HEK293T (cell line): ENCODE measurements around the gene COLEC11.

Source experiments
- CTCF ChIA-PET: fragments of 350-600 bp; formaldehyde crosslinking; extraction: SDS; loops from one replicate; lab custom pipeline; 2021; ENCODE audit warnings: antibody characterized with exemption, inconsistent platforms; lab: Yijun Ruan, JAX
- POLR2A ChIA-PET: fragments of 350-600 bp; formaldehyde crosslinking; extraction: SDS; loops from one replicate; lab custom pipeline; 2020; ENCODE audit warnings: antibody characterized with exemption, inconsistent platforms; lab: Yijun Ruan, JAX
- DNase-seq: peaks from one replicate; pipeline ENCODE4 v3.0.0; 2012; ENCODE audit warnings: mixed read lengths; ENCODE audit errors: extremely low spot score
- ARNT ChIP-seq: fragments of 450-650 bp; IDR thresholded peaks from 2 replicates; pipeline ENCODE4 v1.6.1; 2017; ENCODE audit warnings: mild to moderate bottlenecking
- BHLHE40 ChIP-seq: fragments of 450-650 bp; IDR thresholded peaks from 2 replicates; pipeline ENCODE4 v1.6.1; 2016; ENCODE audit warnings: mild to moderate bottlenecking, moderate library complexity, borderline replicate concordance
- CTBP1 ChIP-seq: fragments of 450-650 bp; IDR thresholded peaks from 2 replicates; pipeline ENCODE4 v1.6.1; 2016; ENCODE audit warnings: borderline replicate concordance
- ELF4 ChIP-seq: fragments of 450-650 bp; IDR thresholded peaks from 2 replicates; pipeline ENCODE4 v1.6.1; 2017; ENCODE audit warnings: antibody characterized with exemption
- FOXA1 ChIP-seq: fragments of 450-650 bp; IDR thresholded peaks from 2 replicates; pipeline ENCODE4 v1.6.1; 2016; ENCODE audit warnings: mild to moderate bottlenecking
- FOXK2 ChIP-seq: fragments of 450-650 bp; IDR thresholded peaks from 2 replicates; pipeline ENCODE4 v1.6.1; 2016; ENCODE audit warnings: mild to moderate bottlenecking
- FOXM1 ChIP-seq: fragments of 450-650 bp; IDR thresholded peaks from 2 replicates; pipeline ENCODE4 v1.6.1; 2017; ENCODE audit warnings: mild to moderate bottlenecking, borderline replicate concordance
- HDGF ChIP-seq: fragments of 450-650 bp; IDR thresholded peaks from 2 replicates; pipeline ENCODE4 v1.6.1; 2017; ENCODE audit warnings: antibody characterized with exemption, borderline replicate concordance
- L3MBTL2 ChIP-seq: fragments of 450-650 bp; conservative IDR thresholded peaks from 2 replicates; pipeline ENCODE4 v1.6.1; 2016; ENCODE audit warnings: mild to moderate bottlenecking
- LEF1 ChIP-seq: fragments of 450-650 bp; IDR thresholded peaks from 2 replicates; pipeline ENCODE4 v1.6.1; 2017; ENCODE audit warnings: mild to moderate bottlenecking, borderline replicate concordance
- NFRKB ChIP-seq: fragments of 450-650 bp; IDR thresholded peaks from 2 replicates; pipeline ENCODE4 v1.6.1; 2016; ENCODE audit warnings: mild to moderate bottlenecking, moderate library complexity
- PKNOX1 ChIP-seq: fragments of 450-650 bp; IDR thresholded peaks from 2 replicates; pipeline ENCODE4 v1.6.1; 2016
- SP1 ChIP-seq: fragments of 450-650 bp; IDR thresholded peaks from 2 replicates; pipeline ENCODE4 v1.6.1; 2017
- SUZ12 ChIP-seq: fragments of 450-650 bp; IDR thresholded peaks from 2 replicates; pipeline ENCODE4 v1.6.1; 2016; ENCODE audit warnings: mild to moderate bottlenecking
- TARDBP ChIP-seq: fragments of 450-650 bp; IDR thresholded peaks from 2 replicates; pipeline ENCODE4 v1.6.1; 2016
- ZNF384 ChIP-seq: fragments of 450-650 bp; IDR thresholded peaks from 2 replicates; pipeline ENCODE4 v1.6.1; 2016

The COLEC11 gene

GRCh38 chr2:3586220-3586619 lies 8.7 kb upstream of the COLEC11 start:
- TF ChIP-seq NFRKB (no peak), PKNOX1 (no peak), FOXM1 (no peak), ZNF384 (no peak), SUZ12 (no peak), LEF1 (no peak), CTBP1 (no peak), FOXA1 (no peak), HDGF (no peak), SP1 (no peak), ARNT (no peak), L3MBTL2 (no peak), ELF4 (no peak), TARDBP (no peak), FOXK2 (no peak), BHLHE40 (no peak)
- CTCF ChIA-PET: interaction anchor here (1.1 kb wide), 1 partner anchor 123 kb away, joined by 3 read pairs; no protein-coding TSS in a partner anchor

GRCh38 chr2:3587021-3587420 lies 7.9 kb upstream of the COLEC11 start:
- DNase-seq: no peak
- POLR2A ChIA-PET: interaction anchor here (0.9 to 1.7 kb wide), 2 partner anchors 11 to 29 kb away, joined by 7 to 8 read pairs; partner anchors contain the start of gene RNASEH1
- CTCF ChIA-PET: no interaction called here
- TF ChIP-seq ELF4 (no peak), ARNT (no peak), FOXK2 (no peak), FOXM1 (no peak), FOXA1 (no peak), BHLHE40 (no peak), L3MBTL2 (no peak), HDGF (no peak), SUZ12 (no peak), NFRKB (no peak), CTBP1 (no peak)

More at GRCh38 chr2:3586220-3586619, 8.7 kb upstream of the COLEC11 start:
- DNase-seq: no peak
- POLR2A ChIA-PET: interaction anchor here (1.7 kb wide), 1 partner anchor 28 kb away, joined by 8 read pairs; the partner anchor contains the start of gene RNASEH1

GRCh38 chr2:3587432-3587831 lies 7.5 kb upstream of the COLEC11 start:
- ChIA-PET POLR2A (interaction anchor here (0.9 to 1.7 kb wide), 2 partner anchors 12 to 29 kb away, joined by 7 to 8 read pairs; partner anchors contain the start of gene RNASEH1), CTCF (no interaction called here)
- DNase-seq: no peak
- TF ChIP-seq CTBP1 (no peak), ELF4 (no peak), FOXM1 (no peak), FOXA1 (no peak), LEF1 (no peak)

- POLR2A ChIA-PET: no interaction called here
- CTCF ChIA-PET: no interaction called here
- TF ChIP-seq PKNOX1: no peak
- TF ChIP-seq LEF1: no peak
- no peak for TF ChIP-seq ELF4
- no peak for TF ChIP-seq FOXM1
- no peak for TF ChIP-seq SP1
- TF ChIP-seq FOXA1: no peak
- TF ChIP-seq CTBP1: no peak
- no peak for DNase-seq
Observed at GRCh38 chr2:3588084-3588483, 6.8 kb upstream of the COLEC11 start.

- TF ChIP-seq FOXM1: no peak
- TF ChIP-seq PKNOX1: no peak
- no peak for TF ChIP-seq NFRKB
- no peak for TF ChIP-seq FOXK2
- TF ChIP-seq CTBP1: no peak
- TF ChIP-seq ELF4: no peak
- no peak for TF ChIP-seq L3MBTL2
- ChIA-PET CTCF (no interaction called here), POLR2A (no interaction called here)
- DNase-seq: no peak
Observed at GRCh38 chr2:3589086-3589485, 5.8 kb upstream of the COLEC11 start.

- POLR2A ChIA-PET: no interaction called here
Observed at GRCh38 chr2:3595404-3595803, 492 bp downstream of the COLEC11 start.

More at GRCh38 chr2:3595404-3595803, 492 bp downstream of the COLEC11 start:
- CTCF ChIA-PET: no interaction called here
- no peak for DNase-seq
- TF ChIP-seq PKNOX1: no peak
